ENCODE results near the gene NAPA. TPM values are rescaled to one million over a fixed set of nuclear protein-coding genes. Genes with fewer than 3 reads are reported as not detected.
A peak's percentile ranks its signal among the peaks of the same experiment; 100 is the strongest.

NAPA gene
- total RNA-seq (2014; rRNA removed; shearing (Covaris generic)) = 25.4 and 28.0 TPM in 2 replicates
- 56.0 and 81.7 TPM in 2 replicates for polyA plus RNA-seq (2014; cell fraction: nucleus; rRNA removed)

DNA sequence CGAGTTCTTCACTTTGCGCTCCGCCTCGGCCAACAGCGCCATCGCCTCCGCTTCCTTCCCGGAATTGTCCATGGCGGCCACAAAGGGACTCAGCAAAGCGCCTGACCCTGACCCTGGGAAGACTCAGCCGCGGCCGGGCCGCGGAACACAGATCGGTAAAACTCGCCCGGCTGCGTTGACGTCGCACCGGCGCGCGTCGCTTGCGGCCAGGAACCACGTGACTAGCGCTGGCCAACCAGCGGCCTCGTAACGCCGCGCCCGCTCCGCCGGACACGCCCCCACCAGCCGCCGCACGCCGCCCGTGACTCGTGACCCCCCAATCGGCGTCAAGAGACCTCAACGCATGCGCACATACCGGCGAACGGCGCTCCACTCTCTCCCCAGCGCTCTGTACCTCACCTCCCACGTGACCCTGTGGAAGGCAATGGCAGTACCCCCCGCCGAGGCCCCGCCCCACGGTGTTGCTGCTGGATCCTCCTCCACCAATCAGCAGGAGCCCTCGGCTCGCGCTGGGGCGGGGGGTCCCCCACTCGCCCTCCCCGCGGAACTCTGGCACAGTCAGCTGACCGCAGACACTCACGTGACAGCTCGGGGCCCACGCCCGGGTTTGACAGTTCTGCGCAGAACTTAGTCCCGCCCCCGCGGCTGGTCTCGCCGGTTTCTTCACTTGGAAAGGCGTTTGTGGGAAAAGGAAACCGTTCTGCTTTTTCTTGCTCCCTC is at the start of gene NAPA:
NAPA (minus strand) TSS at position 195 of the 720 bp plus-strand sequence; CDS start at position 72, 123 bp downstream.
- peak; percentile 98 for DNase-seq (ENCODE audit: extremely low read depth, low read depth)

DNA sequence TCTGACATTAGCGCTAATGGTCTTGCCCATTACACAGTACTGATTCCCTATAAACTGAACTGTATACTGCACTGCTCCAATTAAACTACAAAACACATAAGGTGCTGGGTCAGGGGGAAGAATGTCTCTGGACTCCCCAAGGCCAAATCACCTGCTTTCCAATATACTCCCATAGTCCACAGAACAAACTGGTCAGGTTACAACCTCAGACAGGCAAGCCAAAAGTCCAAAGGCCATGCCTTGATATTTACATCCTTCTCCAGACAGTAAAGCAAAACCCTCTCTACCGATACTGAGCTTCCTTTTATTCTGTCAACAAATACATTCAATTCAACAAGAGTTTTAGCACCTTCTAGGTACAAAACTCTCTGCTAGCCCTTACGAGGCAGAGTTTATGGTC is 49.2 kb upstream of the NAPA start:
- no peak for DNase-seq (ENCODE audit: extremely low read depth, low read depth)

DNA sequence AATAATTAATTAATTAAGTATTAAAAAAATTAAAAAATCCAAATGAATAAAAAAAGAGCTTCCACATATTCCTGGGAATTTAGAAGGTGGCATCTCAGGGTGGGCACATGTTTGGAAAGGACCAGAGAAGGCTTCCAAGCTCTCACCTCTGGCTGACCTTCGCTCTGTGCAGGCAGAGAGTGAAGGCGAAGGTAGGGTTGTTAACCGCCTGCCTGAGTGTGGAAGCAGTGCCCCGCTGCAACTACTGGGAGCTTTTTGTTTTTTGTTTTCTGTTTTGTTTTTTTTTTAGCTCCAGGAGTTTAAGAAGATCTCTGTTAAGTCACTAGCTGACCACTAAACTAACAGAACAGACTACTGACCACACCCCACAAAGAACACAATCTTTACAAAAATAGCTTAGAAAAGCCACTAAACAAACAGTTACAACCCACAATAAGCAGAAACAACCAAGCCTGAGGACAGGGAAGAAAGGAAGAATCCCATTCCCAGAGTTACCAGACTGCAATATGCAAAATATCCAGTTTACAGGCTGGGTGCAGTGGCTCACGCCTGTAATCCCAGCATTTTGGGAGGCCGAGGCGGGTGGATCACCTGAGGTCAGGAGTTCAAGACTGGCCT is 46.7 kb upstream of the NAPA start:
- no peak for DNase-seq (ENCODE audit: extremely low read depth, low read depth)

DNA sequence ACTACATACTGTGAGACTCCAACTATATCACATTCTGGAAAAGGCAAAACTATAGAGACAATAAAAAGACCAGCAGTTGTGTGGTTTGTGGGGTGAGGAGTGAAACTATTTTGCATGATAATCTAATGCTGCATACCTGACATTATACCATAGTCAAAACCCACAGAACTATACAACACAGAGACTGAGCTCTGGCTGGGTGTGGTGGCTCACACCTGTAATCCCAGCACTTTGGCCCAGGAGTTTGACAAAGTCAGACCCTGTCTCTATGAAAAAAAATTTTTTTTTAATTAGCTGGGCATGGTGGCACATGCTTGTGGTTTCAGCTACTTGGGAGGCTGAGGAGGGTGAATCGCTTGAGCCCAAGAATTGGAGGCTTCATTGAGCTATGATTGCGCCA is 46.1 kb upstream of the NAPA start:
- no peak for DNase-seq (ENCODE audit: extremely low read depth, low read depth)

DNA sequence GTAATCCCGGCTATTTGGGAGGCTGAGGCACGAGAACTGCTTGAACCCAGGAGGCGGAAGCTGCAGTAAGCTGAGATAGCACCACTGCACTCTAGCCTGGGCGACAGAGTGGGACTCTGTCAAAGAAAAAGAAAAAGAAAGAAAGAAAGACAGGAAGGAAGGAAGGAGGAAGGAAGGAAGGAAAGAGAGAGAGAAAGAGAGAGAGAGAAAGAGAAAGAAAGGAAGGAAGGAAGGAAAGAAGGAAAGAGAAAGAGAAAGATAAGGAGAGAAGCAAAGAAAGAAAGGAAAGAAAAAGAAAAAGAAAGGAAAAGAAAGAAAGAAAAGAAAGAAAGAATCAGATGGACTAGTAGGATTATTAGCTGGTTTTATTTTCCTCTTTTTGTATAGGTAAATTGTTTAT is 35.3 kb upstream of the NAPA start:
- no peak for DNase-seq (ENCODE audit: extremely low read depth, low read depth)

DNA sequence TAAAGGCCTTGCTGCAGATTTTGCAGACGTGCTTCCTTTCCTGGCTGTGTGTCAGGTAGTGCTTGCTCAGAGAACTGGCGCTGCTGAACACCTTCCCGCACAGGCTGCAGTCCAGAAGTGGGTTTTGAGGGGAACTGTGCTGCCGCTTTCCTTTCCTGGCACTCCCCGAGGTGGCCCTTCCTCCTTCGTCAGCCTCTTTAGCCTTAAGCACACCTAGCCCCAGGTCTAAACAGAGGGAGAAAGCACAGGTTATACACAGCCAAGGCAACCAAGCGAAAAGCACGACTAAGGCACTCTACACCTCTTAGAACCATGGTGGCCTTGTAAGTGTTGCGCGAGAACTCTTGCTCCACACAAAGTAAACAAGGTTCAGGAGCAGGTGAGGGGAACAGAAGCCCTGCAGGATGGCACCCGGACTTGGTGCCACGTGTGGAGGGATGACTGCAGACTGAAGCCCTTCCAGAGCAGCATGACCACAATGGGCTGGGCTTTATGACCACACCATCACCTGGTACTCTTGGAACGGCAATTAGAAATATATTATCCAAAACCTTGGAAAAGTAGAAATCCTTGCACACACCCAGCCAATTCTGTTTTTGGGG is 34.5 kb upstream of the NAPA start:
- no peak for DNase-seq (ENCODE audit: extremely low read depth, low read depth)

DNA sequence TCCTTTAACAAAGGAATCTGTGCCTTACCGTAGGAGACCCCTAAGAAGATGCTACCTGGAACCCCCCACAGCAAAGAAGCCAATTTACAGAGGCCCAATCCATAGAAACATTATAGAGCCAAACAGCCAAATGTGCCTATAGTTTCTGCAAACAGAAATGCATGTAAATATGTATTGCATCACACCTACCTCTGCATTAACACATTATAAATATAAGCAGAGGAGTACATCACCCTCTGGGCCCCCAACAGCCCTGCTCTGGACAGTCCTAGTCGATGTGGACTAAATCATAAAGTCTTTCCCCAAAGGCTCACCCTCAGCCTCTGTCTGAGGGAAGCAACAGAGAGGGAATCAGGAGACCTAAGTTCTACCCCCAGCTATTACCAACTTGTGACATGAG is 32.3 kb upstream of the NAPA start:
- no peak for DNase-seq (ENCODE audit: extremely low read depth, low read depth)

DNA sequence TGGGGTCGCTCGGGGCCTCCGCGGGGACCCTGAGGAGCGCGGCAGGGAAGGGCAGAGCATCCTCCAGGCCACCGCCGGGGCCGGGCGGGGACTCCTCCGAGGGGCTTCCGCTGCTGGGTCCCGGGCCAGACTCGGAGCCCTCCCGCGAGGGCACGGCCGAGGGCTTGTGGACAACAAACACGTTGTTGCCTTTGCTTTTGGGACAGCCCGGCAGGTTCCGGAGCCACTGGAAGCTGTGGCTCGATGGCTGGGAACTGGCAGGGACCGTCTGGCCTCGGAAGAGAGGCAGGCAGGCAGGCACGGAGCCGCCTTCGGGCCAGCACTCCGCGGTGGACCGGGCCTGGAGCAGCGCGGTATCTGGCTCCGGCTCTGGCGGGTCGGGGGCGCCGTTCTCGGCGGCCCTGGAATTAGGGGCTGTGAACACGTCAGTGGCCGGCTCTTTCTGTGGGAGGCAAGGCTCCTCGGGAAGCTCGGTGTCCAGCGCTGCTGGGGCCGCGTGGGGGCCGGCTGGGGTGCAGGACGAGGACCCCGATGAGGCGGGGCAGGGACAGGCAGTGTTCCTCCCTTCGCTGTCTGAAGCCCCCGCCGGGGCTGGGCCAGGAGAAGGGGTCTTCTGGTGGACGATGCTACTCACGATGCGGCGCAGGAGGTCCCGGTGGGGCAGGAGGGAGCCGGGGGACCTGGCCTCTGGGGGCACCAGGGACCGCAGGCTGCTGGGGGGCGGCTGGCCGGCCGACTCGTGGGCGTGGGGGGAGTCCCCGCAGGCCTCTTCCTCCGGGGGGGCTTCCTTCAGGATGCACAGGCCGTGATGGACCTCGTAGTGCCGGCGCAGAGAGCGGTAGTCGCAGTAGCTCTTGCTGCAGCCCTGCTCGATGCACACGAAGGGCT is 30.4 kb upstream of the NAPA start:
- no peak for DNase-seq (ENCODE audit: extremely low read depth, low read depth)

DNA sequence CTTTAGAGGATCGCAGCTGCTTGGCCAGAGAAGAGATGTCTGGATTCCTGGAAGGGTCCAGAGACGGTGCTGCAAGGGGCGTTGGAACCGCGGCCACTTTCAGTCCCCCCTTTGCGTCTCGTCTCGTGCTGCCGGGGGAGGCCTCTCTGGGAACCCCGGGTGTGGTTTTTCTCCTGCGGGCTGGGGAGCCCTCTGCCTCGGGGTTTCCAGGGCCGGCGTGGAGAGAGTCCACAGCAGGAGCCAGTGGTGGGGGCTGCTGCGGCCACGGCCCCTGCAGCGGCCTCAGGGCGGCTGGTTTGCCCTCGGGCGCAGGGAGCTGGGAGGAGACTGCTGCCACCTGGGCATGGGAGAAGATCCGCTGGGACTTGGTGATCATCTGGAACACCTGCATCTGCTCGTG is 29.6 kb upstream of the NAPA start:
- no peak for DNase-seq (ENCODE audit: extremely low read depth, low read depth)

DNA sequence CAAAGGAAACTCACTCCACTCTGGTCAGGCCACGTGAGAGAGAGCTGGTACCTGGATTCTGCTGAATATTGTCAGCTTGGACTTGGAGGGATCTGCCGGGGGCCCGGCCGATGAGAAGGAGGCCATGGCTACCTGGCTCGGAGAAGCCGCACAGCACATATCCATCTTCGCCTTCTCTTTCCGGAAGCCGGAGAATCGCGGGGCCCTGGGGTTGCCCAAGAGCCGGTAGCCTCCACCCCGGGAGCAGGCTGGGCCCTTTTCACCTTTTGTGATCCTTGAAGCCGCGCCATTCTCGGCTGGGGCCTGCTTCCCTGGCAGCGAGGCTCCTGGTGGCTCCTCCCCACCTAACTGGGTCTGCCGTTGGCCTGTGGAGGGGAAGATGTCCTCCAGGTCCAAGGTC is 29.2 kb upstream of the NAPA start:
- no peak for DNase-seq (ENCODE audit: extremely low read depth, low read depth)

DNA sequence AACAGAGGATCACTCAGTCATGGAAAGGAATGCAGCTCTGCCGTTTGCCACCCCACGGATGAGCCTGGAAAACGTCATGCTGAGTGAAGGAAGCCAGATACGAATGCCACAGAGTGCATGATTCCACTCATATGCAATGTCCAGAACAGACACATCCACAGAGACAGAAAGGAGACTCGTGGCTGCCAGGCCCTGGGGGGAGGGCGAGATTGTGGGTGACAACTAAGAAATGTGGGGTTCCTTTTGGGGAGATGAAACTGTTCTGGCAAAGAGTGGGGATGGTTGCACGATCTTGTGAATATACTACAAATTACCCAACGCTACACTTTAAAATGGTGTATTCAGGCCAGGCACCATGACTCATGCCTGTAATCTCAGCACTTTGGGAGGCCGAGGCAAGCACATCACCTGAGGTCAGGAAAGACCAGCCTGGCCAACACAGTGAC is 27.2 kb upstream of the NAPA start:
- no peak for DNase-seq (ENCODE audit: extremely low read depth, low read depth)

DNA sequence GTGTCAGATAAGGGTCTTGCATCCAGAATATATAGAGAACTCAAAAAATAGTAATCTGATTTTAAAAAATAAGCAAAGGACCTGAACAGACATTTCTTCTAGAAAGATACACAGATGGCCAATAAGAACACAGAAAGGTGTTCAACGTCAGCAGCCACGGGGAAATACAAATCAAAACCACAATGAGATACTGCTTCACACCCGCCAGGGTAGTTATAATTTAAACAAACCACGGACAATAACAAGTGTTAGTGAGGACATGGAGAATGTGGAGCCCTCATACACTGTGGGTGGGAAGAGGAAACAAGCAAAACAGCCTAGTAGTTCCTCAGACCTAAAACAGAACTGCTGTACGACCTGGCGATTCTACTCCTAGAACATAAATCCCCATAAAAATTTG is 26.7 kb upstream of the NAPA start:
- no peak for DNase-seq (ENCODE audit: extremely low read depth, low read depth)

DNA sequence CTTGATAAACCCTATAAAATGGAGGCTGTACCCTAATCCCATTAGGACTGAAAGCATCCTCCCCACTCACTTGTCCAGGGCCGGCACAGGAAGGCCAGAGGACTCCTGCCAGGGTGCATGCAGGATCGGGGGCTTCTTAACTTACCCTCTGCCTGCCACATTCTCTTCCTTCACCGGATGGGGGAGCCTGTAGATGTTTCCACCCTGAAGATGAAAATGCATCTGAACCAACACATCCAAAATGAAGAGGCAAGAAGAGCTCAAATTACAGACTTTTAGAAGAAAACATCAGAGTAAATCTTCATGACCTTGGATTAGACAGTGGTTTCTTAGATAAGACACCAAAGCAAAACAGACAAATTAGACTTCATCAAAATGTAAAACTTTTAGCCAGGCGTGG is 25.9 kb upstream of the NAPA start:
- no peak for DNase-seq (ENCODE audit: extremely low read depth, low read depth)

DNA sequence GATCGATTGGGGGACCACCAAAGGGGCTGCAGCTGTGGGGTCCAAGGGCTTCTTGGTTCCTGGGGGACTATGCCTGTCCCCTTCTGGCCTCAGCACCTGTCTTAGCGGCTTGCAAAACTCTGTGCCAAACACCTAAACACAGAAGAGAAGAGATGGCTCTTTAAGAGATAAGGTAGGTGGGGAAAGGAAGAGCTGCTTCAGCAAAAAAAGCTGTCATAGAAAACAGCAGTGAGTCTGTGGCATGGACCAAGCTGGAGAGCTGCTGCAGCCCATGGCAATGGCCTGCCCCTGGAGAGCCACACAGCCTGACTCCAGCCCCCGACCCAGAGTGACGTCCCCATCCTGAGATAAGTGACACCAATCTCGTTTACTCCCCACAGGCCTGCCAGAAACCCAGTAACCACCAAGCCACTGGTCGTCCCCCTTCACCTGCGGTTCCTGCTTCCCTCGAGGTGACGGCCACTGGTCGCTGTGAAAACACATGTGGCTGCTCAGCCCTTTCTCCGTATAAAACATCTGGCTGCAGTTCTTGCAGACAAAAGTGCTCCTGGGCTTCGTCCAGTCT is 25.0 kb upstream of the NAPA start:
- no peak for DNase-seq (ENCODE audit: extremely low read depth, low read depth)

DNA sequence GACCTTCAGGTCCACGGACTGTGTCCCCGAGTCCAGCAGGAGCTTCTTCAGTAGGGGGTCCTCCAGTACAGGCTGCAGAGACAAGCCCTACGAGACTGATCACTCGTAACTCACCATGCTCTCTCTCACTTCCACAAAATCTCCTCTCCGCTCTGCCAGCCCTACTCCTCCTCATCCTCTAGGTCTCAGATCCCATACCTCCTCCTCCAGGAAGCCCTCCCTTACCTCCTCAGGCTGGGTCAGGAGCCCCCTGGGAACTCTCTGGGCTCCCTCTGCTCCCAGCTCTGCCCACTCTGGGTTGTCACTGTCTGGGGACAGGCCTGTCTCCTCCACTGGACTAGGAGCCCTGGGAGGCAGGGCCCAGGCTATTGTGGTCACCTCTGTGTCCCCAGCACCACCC is 23.9 kb upstream of the NAPA start:
- DNase-seq (ENCODE audit: extremely low read depth, low read depth) = no peak

DNA sequence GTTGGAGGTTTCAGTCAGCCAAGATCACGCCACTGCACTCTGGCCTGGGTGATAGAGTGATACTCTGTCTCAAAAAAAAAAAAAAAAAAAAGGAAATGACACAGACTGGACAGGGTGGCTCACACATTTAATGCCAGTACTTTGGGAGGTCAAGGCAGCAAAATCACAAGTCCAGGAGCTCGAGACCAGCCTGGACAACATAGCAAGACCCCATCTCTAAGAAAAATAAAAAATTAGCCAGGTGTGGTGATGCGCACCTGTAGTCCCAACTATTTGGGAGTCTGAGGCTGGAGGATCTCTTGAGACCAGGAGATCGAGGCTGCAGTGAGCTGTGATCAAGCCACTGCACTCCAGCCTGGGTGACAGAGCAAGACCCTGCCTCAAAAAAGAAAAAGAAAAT is 22.6 kb upstream of the NAPA start:
- no peak for DNase-seq (ENCODE audit: extremely low read depth, low read depth)

DNA sequence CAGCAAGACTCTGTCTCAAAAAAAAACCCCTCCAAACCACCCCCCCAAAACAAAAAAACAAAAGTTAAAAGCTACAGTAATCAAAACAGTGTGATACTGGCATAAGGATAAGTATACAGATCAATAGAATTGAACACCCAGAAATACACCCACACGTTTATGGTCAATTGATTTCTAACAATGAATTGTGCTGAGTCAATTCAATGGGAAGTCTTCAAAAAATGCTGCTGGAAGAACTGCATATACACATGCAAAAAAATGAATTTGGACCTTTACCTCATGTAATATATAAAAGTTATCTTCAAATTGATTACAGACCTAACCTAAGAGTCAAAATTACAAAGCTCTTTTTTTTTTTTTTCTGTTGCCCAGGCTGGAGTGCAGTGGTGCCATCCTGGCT is 19.8 kb upstream of the NAPA start:
- no peak for DNase-seq (ENCODE audit: extremely low read depth, low read depth)

DNA sequence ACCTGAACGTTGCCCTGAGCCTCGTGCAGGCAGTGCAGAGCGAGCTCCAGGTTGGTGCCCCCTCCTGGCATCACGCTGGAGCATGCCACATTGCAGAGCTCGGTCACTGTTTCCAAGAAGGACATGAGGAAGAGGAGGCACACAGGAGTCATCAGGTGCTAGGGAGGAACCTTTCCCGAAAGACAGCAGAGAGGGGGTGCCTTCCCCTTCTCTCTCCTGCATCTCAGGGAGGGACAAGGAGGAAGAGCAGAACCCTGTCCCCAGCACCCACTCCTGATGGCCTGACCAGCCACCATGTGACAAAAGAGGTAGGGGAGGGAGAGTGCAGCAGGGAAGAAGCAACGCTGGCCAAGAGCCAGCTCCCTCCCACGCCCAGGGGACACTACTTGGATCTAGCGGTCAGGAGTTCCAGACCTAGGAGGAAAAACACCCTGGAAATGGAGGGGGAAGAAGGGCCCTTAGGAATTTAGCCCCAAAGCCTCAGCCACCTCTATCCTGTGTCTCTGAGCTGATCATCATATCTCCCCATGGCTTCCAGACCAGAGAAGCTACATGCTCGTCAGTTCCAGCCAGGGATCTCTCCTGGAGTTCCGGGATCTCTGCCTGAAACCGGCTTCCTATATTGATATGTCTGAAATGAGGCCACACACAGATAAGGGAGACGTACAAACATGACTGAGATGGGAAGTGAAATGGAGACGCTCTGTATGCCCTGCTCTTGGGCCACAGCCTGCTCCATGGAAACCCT is 17.0 kb upstream of the NAPA start:
- no peak for DNase-seq (ENCODE audit: extremely low read depth, low read depth)

DNA sequence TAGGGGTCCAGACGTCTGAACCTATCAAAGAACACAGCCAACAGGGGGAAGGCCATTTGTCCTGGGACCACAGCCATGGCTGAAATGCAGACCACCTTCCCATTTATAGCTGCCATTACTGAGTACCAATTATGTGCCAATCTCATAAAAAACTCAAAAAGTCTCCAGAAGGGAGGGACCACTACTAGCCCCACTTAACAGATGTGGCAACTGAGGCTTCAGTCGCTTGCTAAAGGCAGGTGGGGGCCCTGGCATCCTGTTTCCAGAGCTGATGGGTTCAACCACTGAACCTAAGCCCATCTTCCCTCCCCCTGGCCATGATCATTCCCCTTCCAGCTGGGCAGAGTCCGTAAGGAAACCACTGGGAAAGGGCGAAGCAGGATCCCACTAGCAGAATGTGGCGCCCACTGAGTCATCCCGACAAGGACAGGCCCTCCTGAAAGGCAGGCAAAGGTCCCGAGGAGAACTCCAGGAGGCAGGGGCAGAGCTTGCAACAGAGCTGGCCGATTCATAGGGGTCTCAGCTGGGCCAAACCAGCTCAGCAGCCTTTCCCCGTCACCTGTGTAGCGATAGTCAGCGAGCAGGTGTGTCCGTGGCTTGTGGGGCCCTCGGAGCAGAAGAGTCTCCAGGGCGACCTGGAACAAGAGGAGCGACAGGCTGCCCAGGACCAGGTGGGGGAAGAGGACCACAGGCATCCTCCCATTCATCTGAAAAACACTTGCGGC is 14.3 kb upstream of the NAPA start:
- DNase-seq (ENCODE audit: extremely low read depth, low read depth) = no peak

All from NCI-H460 (cell line).